Mesenchymal stem cell (in vitro differentiated cells and primary cell): ENCODE data around the gene TAF4.
"Not testable (repeated sequence)": the region's sequence is repeated elsewhere in the genome, so short reads cannot be mapped to it uniquely, and the experiment has no call there.

Experiments
- DNase-seq: peaks from one replicate; pipeline ENCODE4 v3.0.0-alpha.2; 2013
- H2AFZ ChIP-seq: one replicate; pipeline ENCODE4 v1.6.1; 2013; ENCODE audit warnings: low read depth, mild to moderate bottlenecking, control low read depth, inconsistent platforms, low read length, moderate library complexity
- H2AK5ac ChIP-seq: 2 replicates; pipeline ENCODE4 v1.6.1; 2013; ENCODE audit warnings: low read length, moderate library complexity, mild to moderate bottlenecking, inconsistent platforms; ENCODE audit not compliant: severe bottlenecking
- H2BK120ac ChIP-seq: one replicate; pipeline ENCODE4 v1.6.1; 2013; ENCODE audit warnings: low read depth, mild to moderate bottlenecking, inconsistent platforms, low read length, moderate library complexity
- H2BK12ac ChIP-seq, 2 experiments: one replicate each; pipeline ENCODE4 v1.6.1; 2013; ENCODE audit warnings: inconsistent platforms in 2 of 2, low read length in 2 of 2, mild to moderate bottlenecking in 2 of 2, moderate library complexity in 2 of 2, control low read depth in 1 of 2
- H2BK15ac ChIP-seq: one replicate; pipeline ENCODE4 v1.6.1; 2013; ENCODE audit warnings: mild to moderate bottlenecking, low read depth, inconsistent platforms; ENCODE audit not compliant: poor library complexity, severe bottlenecking
- H2BK5ac ChIP-seq: 2 replicates; pipeline ENCODE4 v1.6.1; 2013; ENCODE audit warnings: low read depth, mild to moderate bottlenecking, low read length, control low read depth, inconsistent platforms; ENCODE audit not compliant: poor library complexity, severe bottlenecking
- H3K14ac ChIP-seq, 2 experiments: one replicate each; pipeline ENCODE4 v1.6.1; 2013; ENCODE audit warnings: inconsistent platforms in 2 of 2, low read length in 2 of 2, control low read depth in 1 of 2, mild to moderate bottlenecking in 1 of 2, moderate library complexity in 1 of 2
- H3K18ac ChIP-seq, 2 experiments: one replicate each; pipeline ENCODE4 v1.6.1; 2013; ENCODE audit warnings: inconsistent platforms in 2 of 2, low read length in 2 of 2, control low read depth in 1 of 2, low read depth in 1 of 2, mild to moderate bottlenecking in 1 of 2
- H3K23ac ChIP-seq, 2 experiments: one replicate each; pipeline ENCODE4 v1.6.1; 2013; ENCODE audit warnings: inconsistent platforms in 2 of 2, low read length in 2 of 2, mild to moderate bottlenecking in 2 of 2, moderate library complexity in 2 of 2, control low read depth in 1 of 2
- H3K27ac ChIP-seq: 2 replicates; pipeline ENCODE4 v1.5.1; 2013; ENCODE audit warnings: mild to moderate bottlenecking, moderate library complexity, low read length, control low read depth, inconsistent platforms; ENCODE audit not compliant: poor library complexity, severe bottlenecking
- H3K27me3 ChIP-seq, 2 experiments: 2 replicates each; pipeline versions ENCODE4 v1.6.1 to v1.7.0; 2013; ENCODE audit warnings: low read length in 2 of 2, mild to moderate bottlenecking in 2 of 2, moderate library complexity in 2 of 2, control low read depth in 1 of 2, inconsistent platforms in 1 of 2; ENCODE audit not compliant: control insufficient read depth in 1 of 2, insufficient read depth in 1 of 2
- H3K36me3 ChIP-seq, 2 experiments: 2 replicates each; pipeline versions ENCODE4 v1.6.1 to v1.7.0; 2013; ENCODE audit warnings: low read length in 2 of 2, control low read depth in 1 of 2, inconsistent platforms in 1 of 2, low read depth in 1 of 2, mild to moderate bottlenecking in 1 of 2; ENCODE audit not compliant: insufficient read depth in 2 of 2, control insufficient read depth in 1 of 2
- H3K4ac ChIP-seq, 2 experiments: one replicate each; pipeline ENCODE4 v1.6.1; 2013; ENCODE audit warnings: inconsistent platforms in 2 of 2, low read length in 2 of 2, mild to moderate bottlenecking in 2 of 2, moderate library complexity in 2 of 2, control low read depth in 1 of 2, low read depth in 1 of 2
- H3K4me1 ChIP-seq: 2 replicates; pipeline ENCODE4 v1.6.1; 2013; ENCODE audit warnings: low read depth, low read length, control low read depth; ENCODE audit not compliant: control insufficient read depth, insufficient read depth
- H3K4me2 ChIP-seq: 2 replicates; pipeline ENCODE4 v1.6.1; 2013; ENCODE audit warnings: low read length, mild to moderate bottlenecking, inconsistent platforms; ENCODE audit not compliant: poor library complexity, severe bottlenecking
- H3K4me3 ChIP-seq, 2 experiments: 2 replicates each; pipeline versions ENCODE4 v1.5.1 to v1.7.0; 2013; ENCODE audit warnings: low read length in 2 of 2, mild to moderate bottlenecking in 2 of 2, control low read depth in 1 of 2, low read depth in 1 of 2; ENCODE audit not compliant: insufficient read depth in 1 of 2
- H3K79me1 ChIP-seq: replicated peaks from 2 replicates; pipeline ENCODE4 v1.6.1; 2013; ENCODE audit warnings: mild to moderate bottlenecking, control low read depth, low read length, inconsistent platforms; ENCODE audit not compliant: poor library complexity, severe bottlenecking
- H3K9ac ChIP-seq: 2 replicates; pipeline ENCODE4 v1.7.0; 2013; ENCODE audit warnings: mild to moderate bottlenecking, low read length, moderate library complexity
- H3K9me3 ChIP-seq: 2 replicates; pipeline ENCODE4 v1.7.0; 2013; ENCODE audit warnings: mild to moderate bottlenecking, low read length; ENCODE audit not compliant: control insufficient read depth
- H4K8ac ChIP-seq: one replicate; pipeline ENCODE4 v1.6.1; 2013; ENCODE audit warnings: inconsistent platforms, mild to moderate bottlenecking, low read length, moderate library complexity
- H4K91ac ChIP-seq: one replicate; pipeline ENCODE4 v1.6.1; 2013; ENCODE audit warnings: mild to moderate bottlenecking, low read length, inconsistent platforms
- WGBS: methylation state at CpG from one replicate; pipeline ENCODE4 v1.1.7; 2013; ENCODE audit warnings: mixed read lengths; 5-methylcytosine and 5-hydroxymethylcytosine counted together

Gene TAF4

DNA sequence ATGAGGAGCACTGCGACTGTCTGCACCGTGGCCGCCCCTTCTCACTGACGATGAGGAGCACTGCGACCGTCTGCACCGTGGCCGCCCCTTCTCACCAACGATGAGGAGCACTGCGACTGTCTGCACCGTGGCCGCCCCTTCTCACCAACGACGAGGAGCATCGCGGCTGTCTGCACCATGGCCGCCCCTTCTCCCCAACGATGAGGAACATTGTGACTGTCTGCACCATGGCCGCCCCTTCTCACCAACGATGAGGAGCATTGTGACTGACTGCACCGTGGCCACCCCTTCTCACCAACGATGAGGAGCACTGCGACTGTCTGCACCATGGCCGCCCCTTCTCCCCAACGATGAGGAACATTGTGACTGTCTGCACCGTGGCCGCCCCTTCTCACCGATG, 117.6 kb downstream of the TAF4 start:
- H3K4me1 ChIP-seq, H2AK5ac ChIP-seq, H3K79me1 ChIP-seq, H3K4me2 ChIP-seq, H3K27ac ChIP-seq, H2BK12ac ChIP-seq, H3K4me3 ChIP-seq, H3K4ac ChIP-seq, DNase-seq, H3K9me3 ChIP-seq, H3K14ac ChIP-seq, H2BK15ac ChIP-seq, H2BK120ac ChIP-seq, H3K27me3 ChIP-seq, H2BK5ac ChIP-seq, H3K23ac ChIP-seq, H4K91ac ChIP-seq, H3K36me3 ChIP-seq, H3K18ac ChIP-seq, H3K9ac ChIP-seq, H4K8ac ChIP-seq, H2AFZ ChIP-seq: not testable (repeated sequence)
- 87% methylated on average over 18 of the region's 28 CpGs for WGBS

DNA sequence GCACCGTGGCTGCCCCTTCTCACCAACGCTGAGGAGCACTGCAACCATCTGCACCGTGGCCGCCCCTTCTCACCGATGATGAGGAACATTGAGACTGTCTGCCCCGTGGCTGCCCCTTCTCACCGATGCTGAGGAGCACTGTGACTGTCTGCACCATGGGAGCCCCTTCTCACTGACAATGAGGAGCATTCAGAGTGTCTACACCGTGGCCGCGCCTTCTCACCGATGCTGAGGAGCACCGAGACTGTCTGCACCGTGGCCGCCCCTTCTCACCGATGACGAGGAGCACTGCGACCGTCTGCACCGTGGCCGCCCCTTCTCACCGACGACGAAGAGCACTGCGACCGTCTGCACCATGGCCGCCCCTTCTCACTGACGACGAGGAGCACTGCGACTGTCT, 120.2 kb downstream of the TAF4 start:
- no CpG with 5 or more reads among the region's 29 CpGs for WGBS
- not testable (repeated sequence) for H2BK5ac ChIP-seq, H3K23ac ChIP-seq, DNase-seq, H2BK12ac ChIP-seq, H2AK5ac ChIP-seq, H4K8ac ChIP-seq, H2BK120ac ChIP-seq, H2BK15ac ChIP-seq, H3K27me3 ChIP-seq, H3K9ac ChIP-seq, H3K4me3 ChIP-seq, H3K36me3 ChIP-seq, H3K79me1 ChIP-seq, H3K14ac ChIP-seq, H3K4me2 ChIP-seq, H3K4ac ChIP-seq, H3K9me3 ChIP-seq, H3K27ac ChIP-seq, H4K91ac ChIP-seq, H3K18ac ChIP-seq, H2AFZ ChIP-seq, H3K4me1 ChIP-seq

DNA sequence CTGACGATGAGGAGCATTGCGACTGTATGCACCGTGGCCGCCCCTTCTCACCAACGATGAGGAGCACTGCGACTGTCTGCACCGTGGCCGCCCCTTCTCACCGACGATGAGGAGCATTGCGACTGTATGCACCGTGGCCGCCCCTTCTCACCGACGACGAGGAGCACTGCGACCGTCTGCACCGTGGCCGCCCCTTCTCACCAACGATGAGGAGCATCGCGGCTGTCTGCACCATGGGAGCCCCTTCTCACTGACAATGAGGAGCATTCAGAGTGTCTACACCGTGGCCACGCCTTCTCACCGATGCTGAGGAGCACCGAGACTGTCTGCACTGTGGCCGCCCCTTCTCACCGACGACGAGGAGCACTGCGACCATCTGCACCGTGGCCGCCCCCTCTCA, 120.7 kb downstream of the TAF4 start:
- H4K91ac ChIP-seq, H3K4ac ChIP-seq, H3K36me3 ChIP-seq, H2AFZ ChIP-seq, H2BK5ac ChIP-seq, H2AK5ac ChIP-seq, H2BK120ac ChIP-seq, H3K27me3 ChIP-seq, H3K18ac ChIP-seq, H2BK15ac ChIP-seq, H3K79me1 ChIP-seq, H3K14ac ChIP-seq, H3K9me3 ChIP-seq, DNase-seq, H3K4me2 ChIP-seq, H3K27ac ChIP-seq, H3K9ac ChIP-seq, H2BK12ac ChIP-seq, H3K4me3 ChIP-seq, H3K23ac ChIP-seq, H3K4me1 ChIP-seq, H4K8ac ChIP-seq: not testable (repeated sequence)
- WGBS = no CpG with 5 or more reads among the region's 34 CpGs

DNA sequence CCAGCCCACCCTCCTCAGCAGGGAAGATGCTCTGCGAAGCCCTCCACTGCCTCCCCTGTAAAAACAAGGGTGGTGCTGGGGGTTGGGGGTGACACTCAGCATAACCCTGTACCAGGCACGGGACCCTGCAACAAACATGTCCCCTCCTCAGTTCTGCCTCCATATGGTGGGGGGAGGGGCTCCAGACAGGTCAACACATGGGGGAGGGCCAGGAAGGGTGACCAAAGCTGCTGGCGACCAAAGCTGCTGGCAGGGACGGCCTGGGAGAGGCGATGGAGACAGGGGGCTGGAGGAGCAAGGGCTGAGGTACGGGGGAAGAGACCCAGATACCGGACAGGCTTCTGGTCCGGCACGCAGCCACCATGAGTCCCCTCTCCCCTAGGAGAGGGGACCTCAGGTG, 123.2 kb downstream of the TAF4 start:
- H4K8ac ChIP-seq = no peak overlapping the region
- H2AK5ac ChIP-seq = no peak overlapping the region
- no peak overlapping the region for H2BK5ac ChIP-seq
- no peak overlapping the region for H2BK15ac ChIP-seq
- no peak overlapping the region for H2BK120ac ChIP-seq
- no peak overlapping the region for H3K23ac ChIP-seq
- H3K14ac ChIP-seq = no peak overlapping the region
- H3K27me3 ChIP-seq = peaks cover 6 to 12% of the 10 kb centered on the region in 2 experiments
- H3K4me2 ChIP-seq = no peak overlapping the region
- no peaks in the 10 kb centered on the region for H3K79me1 ChIP-seq
- WGBS = 88% methylated on average over 7 of the region's 9 CpGs
- H3K18ac ChIP-seq = no peak overlapping the region
- no peak for DNase-seq
- peaks cover 2% of the 10 kb centered on the region for H3K4me1 ChIP-seq
- H3K9me3 ChIP-seq = no peaks in the 10 kb centered on the region
- H3K4ac ChIP-seq = no peak overlapping the region
- H2AFZ ChIP-seq = no peak overlapping the region
- no peak overlapping the region for H3K9ac ChIP-seq
- H4K91ac ChIP-seq = no peak overlapping the region
- H3K36me3 ChIP-seq = no peaks in the 10 kb centered on the region
- no peak overlapping the region for H2BK12ac ChIP-seq
- no peak overlapping the region for H3K4me3 ChIP-seq
- H3K27ac ChIP-seq = no peak overlapping the region
